GM21390 (cell line): ENCODE data around the gene NR5A1.

ENCODE experiments used
- ATAC-seq: cut with Tn5 transposase; IDR thresholded peaks from one replicate; pipeline ENCODE4 v1.9.1; 2021; ENCODE audit not compliant: unreplicated experiment

NR5A1 gene

GRCh38 chr9:124514874-124515273 is 7.7 kb upstream of the NR5A1 start:
- ATAC-seq, result no peak

GRCh38 chr9:124514125-124514524 is 6.9 kb upstream of the NR5A1 start:
- no peak for ATAC-seq

DNA sequence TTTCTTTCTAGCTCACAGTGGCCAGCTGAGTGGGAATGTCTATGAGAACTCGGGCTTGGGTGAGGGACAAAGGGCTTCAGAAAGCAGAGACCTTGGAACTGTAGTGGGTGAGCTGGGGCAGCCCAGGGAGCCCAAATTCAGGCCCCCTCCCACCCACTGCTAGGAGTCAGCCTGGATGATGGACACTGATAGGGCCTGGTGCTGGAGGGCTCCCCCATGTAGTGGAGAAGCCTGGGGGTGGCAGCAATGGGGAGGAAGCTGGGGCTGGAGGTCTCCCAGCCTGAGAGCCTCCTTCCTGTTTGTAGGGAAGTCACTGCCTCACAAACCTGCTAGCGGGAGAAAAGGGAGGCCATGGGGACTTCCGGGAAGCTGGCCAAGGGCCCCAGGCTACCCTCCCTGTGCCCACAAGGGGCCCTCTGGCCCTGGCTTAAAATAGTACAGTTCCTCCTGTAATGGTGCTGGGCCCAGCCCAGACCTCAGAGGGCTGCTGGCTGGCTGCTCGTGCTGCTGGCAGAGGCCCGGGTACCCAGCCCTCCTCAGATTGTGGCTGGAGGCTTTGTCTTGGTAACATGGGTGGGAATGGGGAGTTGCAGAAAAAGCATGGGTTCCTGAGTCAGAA is 6.3 kb upstream of the NR5A1 start:
- ATAC-seq, result no peak

- no peak for ATAC-seq
Observed at GRCh38 chr9:124512806-124513204, 5.6 kb upstream of the NR5A1 start.

DNA sequence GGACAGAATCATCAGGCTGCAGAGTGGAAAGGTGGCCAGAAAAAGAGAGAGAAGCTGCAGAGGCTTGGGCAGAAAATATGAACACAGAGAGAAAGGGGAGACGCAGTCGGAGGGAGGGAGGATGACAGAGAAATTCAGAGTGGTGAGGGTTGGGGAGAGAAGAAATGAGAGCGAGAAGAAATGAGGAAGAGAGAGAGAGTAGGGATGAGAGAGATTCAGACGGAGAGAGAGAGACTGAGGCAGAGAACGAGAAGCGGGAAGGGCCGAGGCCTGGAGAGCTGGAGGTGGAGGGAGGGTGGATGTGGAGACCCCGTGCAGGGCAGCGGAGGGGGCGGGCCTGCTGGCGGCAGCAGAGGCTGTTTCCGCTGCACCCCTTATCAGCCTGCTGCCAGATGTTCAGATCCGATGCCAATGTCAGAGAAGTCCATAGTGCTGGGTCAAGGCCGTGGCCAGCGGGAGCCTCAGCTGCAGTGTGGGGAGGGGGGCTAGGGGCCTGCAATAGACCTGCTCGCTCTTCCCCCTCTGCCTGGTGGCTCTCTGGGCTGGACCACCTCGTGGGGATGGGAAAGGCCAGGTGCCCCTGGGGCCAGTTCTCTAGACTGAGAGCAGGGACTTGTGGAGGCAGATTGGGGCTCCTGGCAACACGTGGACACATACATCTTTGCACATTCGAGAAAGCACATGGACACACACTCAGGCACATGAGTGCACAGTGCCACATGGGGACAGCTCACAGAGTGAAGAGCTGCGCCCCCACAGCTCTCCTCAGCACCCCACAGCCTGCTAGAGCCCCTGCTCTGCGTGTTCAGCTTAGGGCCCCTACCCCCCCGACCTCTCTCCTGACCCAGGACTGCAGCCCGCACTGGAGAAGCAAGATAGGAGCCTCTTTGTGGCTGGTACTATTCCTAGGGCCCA is 4.9 kb upstream of the NR5A1 start:
- ATAC-seq, result no peak

GRCh38 chr9:124511426-124511840 is 4.2 kb upstream of the NR5A1 start:
- ATAC-seq, result no peak

- ATAC-seq, result no peak
Observed at GRCh38 chr9:124510650-124511425, 3.6 kb upstream of the NR5A1 start.

DNA sequence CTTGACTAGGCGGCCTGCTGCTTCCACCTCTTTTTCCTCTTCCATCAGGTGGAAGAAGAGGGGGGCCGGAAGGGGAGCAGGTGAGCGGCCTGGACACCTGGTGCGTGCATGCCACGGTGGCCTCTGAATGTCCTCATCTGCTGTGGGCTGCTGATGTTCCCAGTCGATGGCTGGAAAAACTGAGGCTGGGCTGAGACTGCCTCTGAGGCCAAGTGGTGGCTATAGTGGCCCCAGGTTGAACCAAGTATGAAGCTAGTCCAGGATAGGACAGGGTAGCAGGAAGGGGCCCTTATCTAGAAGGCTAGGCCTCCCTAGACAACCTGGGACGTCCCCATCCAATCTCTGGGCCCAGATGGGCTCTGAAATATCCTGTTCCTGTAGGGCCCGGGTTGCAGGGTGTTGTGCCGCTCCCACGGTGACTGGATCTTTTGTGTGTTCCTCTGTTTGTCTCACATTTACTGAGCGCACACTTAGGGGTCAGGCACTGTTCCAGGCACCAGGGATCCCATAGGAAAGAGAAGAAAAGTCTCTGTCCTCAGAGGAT is 753 bp upstream of the NR5A1 start:
- no peak for ATAC-seq

DNA sequence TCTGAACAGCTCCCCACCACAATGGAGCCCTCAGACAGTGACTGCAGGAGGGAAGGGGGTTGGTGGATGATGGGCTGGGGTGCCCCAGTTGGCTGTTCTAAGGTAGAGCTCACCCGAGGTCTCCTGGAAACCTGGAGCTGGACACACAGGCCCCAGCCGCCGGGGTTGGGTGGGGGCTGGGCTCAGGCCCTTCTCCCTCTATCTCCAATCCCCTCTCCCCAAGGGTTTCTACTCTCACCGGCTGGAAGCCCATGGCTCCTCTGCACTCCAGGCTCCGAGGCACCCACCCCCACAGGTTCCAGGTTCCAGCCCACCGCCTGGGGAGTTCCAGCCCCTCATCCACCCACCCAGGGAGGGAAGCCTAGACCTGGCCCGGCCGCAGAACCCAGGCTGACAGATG is 766 bp downstream of the NR5A1 start:
- ATAC-seq, result no peak

DNA sequence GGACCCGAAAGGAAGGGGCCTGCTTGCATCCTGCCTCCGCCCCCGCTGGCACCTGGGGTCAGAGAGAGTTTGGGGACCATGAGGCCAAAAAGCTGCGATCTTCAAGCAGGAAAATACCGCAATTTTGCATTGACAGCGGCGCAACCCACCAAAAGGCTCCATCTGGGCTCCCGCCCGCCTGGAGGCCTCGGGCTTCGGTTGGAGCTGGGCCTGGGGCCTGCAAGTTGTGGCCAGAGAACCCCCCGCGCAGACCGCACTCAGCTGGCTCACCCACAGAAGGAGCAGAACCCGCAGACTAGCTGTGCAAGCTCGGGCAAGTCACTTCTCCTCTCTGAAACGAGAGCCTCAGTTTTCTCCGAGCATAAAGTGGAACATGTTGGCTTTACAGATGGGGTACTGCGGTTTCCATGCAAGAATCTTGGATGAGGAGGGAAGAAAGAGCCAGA is 1.3 kb downstream of the NR5A1 start:
- ATAC-seq, result no peak

DNA sequence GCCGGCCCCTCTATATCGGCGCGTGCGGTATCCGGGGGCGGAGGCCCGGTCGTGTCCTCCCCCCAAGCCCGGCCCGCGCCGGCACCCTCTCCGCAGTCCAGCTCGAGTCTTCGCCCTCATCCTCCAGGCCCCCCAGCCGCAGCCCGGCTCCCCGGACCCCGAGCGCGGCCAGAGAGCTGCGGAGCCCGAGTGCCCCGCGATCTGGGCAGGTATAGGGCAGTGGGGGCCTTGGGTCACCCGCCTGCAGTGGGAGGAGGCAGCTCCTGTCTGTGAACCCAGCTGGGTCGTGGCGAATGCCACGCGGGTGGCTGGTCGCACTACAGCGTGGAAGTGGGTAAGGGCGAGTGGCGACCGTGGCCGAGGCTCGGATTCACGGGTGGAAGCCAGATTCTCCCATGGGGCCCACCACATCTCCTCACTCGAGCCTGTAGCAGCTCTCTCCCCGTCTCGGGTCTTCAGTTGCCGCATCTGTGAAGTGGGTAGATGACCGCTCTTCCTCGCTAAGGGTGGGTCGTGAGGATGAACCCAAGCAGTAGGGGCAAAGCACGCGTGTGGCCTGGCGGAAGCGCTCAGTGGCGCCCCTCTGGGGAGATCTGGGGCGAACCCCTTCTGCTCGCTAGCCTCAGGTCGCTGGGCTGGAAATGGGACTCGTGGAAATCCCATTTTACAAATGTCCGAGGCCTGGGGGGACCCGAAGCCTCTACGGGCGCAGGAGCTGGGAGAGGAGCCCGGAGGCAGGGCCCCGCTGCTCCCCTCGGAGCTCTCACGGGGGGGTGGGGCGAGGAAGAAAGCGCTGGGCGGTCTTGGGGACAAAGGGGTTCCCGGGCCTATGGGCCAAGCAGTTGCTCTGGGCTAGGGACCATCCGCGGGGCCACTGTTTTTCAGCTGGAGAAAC is 1.9 kb downstream of the NR5A1 start:
- ATAC-seq, result no peak

DNA sequence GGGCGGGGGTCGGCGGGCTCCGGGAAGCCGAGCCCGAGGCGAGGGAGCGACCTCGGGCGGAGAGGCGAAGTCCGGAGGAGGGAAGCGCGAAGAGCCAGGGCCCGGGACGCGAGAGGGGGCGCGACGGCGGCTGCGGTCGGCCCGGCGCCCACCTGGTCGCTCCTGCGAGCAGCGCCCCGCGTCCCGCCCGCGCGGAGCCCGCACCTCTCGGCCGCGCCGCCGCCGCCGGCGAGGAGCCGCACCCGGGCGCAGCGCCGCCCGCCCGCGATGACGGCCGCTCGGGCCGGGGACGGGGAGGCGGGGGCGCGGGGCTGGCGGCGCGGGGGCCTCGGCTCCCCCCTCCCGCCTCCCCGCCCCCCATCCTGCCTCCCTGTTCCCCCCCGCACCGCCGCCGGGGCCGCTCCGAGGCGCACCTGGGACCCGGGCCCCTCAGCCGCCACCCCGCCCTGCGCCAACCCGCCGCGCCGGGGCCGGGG is 2.6 kb downstream of the NR5A1 start:
- no peak for ATAC-seq

DNA sequence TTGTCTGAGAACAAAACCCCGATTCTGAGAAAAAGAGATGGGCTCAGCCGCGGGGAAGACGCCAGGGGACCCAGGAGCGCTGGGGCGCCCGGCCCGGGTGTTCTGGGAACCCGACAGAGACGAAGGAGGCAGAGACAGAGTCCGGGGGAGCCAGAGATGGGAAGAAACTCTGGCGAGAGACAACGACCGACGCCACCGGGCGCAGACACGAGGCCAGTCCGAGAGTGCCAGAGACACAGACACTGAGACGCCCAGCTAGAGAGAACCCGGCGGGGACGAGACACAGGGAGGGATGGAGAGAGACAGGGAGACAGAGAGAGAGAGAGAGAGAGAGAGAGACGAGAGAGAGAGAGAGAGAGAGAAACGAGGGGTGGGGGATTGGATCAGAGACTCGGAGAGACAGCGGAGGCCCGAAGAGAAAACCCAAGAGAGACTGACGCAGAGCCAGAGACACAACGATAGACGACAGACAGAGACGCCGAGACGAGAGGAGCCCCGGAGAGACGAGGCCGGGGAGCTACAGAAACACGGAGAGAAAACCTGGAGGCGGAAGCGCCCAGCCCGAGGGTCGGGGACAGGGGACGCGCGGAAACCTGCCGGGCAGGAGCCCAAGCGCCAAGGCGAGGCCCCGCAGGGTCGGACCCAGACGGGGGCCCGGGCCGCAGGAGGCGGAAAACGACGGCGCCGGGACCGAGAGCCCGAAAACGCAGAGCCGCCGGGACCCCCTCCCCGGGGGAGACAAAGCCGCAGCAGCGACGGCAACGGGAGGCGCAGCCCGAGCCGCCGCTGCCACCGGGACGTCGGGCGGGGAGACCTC is 3.3 kb downstream of the NR5A1 start:
- ATAC-seq, result no peak

DNA sequence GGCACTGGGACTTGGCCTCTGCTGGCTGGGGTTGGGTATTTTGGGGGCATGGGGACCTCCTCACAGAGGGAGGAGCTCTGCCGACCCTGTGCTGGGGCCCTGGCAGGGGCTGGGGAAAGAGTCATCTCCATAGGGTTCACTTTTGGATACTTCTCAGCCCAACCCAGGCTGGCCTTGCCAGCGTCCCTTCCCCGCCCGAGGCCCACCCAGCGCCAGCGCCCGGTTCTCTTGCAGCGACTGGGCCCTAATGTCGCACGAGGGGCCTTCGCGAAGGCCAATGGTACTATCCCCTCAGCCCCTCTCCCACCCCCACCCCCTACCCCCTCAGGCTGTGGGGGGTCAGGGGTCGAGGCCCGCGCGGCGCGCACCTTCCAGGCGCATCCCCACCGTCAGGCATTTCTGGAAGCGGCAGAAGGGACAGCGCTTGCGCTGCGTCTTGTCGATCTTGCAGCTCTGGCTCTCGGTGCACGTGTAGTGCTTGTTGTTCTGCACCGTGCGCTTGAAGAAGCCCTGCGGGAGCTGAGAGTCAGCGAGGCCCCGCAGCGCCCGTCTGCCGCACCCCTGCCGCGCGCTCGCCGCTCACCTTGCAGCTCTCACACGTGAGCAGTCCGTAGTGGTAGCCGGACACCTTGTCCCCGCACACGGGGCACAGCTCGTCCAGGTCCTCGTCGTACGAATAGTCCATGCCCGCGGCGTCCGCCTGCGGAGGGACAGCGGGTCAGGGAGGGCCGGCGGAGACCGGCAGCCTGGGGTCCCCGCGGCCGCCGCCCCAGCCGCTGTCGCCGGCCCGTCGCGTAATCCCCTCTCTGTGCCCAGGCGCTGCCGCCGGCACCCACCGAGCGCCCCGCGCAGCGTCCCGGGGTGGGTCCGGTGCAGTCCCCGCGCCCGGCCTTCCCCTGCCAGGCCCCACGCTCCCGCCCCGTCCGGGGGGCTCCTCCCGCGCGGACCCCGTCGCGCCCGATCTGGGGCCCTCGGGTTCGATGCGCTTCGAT is 4.2 kb downstream of the NR5A1 start:
- ATAC-seq, result no peak

- no peak for ATAC-seq
Observed at GRCh38 chr9:124501771-124502320, 5.4 kb downstream of the NR5A1 start.

- no peak for ATAC-seq
Observed at GRCh38 chr9:124500796-124501611, 6.2 kb downstream of the NR5A1 start.
